Left kidney (tissue), 2 donors: Measurements from ENCODE around the gene LRTM1. TPM values are rescaled to one million over a fixed set of nuclear protein-coding genes. Genes with fewer than 3 reads are reported as not detected.

Experiments used
- DNase-seq: peaks from one replicate; pipeline ENCODE4 v3.0.0-alpha.2; 2013
- polyA plus RNA-seq: library from polyadenylated mRNA; unstranded; fragments of 120-200 nt; gene quantifications from one replicate; pipeline ENCODE4 v1.2.1, GENCODE V29; 2013; ENCODE audit not compliant: insufficient read length

The LRTM1 gene
- polyA plus RNA-seq, 1 donor = not detected

DNA sequence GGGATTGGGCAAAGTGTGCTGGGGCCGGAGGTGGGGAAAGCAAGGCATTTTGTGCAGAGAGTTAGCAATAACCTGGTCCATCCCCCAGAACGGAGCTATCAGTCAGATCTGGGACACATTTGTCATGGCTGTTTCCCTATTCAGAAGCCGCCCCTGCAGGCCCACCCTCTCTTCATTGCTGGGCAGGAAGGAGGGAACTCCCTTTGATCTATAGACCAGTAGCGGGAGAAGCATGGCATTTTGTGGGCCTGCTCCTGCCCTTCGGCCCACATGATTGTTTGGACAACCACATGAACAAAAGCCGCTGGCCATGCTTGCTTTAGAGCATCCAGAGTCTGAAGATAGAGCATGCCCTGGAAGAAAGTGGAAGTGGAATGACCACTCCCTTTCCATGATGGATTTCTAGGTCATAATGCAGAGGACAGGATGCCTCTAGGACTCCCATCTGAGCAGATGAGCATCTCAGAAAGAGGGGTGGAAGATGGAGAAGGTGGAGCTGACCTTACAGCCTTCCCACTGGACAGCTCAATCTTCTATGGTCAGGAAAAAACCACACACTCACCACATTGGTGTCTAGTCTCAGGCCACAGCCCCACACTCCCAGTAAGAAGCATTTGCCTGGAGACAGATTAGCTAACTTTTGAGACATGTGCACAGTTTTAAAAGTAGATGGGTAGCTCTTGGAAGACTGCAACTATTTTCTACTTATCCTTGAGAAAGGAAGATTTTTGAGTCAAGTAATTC, 11.9 kb upstream of the LRTM1 start:
- DNase-seq = no peak

DNA sequence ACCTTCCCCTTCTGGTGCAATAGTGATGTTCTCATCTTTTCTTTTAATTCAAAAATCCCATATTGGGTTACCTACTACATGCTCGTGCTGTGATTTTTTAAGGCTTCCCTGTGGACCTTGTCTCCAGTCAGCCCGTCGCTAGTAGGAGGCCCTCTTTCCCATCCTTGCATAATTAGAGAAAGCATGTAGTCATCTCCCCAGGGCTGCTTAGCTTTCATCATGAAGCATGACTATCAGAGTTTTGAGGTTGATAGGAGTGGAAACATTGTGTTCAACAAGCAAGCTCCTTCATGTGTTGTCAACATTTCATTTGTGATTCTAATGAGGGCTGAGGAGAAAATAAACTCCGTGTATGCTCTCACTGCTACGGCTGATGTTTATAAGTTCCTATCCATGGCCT, 8.7 kb upstream of the LRTM1 start:
- no peak for DNase-seq

DNA sequence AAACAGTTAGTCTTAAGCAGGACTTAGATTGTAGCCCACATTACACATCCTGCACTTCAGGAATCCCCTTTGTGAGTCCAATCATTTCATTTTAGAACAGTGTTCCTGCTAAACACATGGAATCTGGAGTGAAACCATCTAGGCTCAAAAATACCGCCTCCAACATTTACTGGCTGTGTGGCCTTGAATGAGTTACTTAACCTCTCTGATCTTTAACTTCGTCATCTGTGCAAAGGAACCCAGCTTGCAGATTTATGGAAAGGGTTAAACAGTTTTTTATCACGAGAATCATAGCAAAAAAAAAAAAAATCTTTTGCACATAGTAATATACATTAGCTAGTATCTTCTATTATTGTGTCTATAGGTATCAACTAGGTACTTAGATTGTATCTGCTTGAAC, 8.0 kb upstream of the LRTM1 start:
- no peak for DNase-seq

DNA sequence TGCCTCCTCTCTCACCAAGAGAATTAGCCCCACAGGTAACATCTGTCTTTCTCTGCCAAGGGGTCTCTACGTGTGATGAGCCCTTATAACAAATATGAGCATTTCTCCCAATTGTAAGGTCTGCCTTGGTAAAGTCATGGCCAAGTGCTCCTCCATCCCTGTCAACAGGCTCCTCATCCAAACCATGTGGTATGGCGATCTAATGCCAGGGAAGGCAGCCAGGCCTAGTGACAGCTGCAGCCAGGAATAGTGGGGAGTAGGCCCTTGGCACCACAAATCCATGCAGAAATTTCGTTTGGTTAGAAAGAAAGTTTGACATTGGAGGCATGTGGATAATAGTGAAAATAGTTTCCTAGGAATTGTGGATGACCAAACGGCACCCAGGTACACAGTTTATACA, 4.7 kb upstream of the LRTM1 start:
- no peak for DNase-seq

DNA sequence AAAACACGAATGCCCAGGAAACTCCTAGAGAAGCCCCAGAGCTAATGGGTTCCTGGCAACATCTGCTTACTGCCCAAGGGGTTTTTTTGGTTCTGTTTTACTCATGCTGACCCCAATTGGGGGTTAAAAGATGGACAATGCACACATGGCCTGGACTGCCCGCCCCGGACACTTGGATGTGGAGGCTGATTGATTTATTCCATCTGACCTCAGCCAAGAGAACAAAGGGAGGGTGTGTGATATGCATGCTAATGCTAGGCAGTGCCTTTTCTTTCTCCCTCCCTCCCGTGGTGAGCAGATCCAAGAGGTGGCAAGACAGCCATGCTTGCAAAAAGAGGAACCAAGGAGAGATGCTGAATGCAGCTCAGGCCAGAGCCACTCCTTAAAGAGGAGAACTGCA, 3.3 kb upstream of the LRTM1 start:
- DNase-seq = no peak

DNA sequence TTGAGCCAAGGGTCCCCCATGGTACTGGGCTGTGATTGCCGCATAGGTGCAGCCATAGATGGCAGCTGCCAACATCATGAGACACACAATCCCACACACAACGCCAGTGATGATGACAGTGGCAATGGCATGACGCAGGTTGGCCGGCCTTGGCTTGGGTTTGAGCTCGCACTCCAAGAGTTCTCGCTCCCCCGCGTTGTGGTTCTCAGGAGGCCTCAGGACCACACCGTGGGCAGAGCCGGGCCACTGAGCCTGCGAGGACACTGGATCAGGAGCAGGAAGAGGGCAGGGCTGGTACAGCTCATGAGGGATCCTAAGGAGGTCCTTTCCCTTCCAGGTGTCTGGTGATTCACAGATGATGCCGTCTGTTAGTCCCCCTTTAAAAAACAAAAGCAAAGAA, 9.3 kb downstream of the LRTM1 start:
- no peak for DNase-seq

DNA sequence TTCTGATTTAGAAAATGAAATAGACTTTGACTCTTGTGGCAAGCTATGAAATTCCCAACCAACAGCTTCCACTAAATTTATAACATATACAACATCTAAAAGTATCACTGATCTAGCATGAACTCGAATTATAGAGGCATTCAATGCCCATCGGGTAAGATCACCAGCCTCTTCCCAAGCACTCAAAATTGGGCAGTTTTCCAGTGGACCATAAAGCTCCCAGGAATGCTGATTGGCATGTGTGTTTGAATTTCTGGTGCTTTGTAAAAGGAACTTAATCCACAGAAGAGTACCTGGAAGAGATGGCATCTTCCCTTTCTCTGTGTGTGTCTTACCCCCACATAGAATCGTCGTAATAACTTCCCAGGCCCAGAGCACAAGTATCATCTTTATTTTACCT, 10.0 kb downstream of the LRTM1 start:
- no peak for DNase-seq

DNA sequence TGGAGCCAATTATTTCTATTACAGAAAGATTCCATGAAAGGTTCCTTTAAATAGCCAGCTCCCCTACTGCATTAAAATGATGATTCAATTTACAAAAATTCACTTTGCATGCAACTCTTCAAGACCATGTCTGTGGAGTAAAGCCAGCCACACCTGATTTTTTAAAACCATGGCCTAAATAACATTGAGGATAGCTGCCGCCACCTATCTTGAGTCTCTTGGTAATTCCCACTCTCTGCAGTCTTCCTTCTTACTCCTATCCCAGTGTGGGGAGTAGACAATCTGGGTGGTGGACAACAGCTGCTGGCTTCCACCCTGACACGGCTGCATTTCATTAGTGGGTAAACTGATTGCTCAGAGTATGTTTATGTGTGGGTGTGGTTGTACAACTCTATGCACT, 10.7 kb downstream of the LRTM1 start:
- no peak for DNase-seq

DNA sequence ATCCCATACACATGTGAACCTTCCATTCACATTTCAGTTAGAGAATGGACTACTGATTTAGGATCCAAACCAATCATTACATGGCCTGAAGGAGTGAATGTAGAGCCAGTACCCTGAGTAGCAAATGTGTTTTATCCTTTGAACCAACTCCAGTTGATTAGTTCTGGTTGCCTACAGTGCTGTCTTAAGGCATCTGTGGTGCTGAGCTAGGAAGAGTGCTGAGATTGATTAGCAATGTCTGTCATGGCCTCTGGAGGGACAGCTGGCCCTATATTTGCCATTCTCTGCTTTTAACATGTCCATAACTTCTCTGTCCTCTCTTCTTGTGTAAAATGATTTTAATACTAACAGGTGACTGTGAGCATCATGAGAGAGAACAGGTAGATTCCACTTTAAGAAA, 11.1 kb downstream of the LRTM1 start:
- DNase-seq = no peak

DNA sequence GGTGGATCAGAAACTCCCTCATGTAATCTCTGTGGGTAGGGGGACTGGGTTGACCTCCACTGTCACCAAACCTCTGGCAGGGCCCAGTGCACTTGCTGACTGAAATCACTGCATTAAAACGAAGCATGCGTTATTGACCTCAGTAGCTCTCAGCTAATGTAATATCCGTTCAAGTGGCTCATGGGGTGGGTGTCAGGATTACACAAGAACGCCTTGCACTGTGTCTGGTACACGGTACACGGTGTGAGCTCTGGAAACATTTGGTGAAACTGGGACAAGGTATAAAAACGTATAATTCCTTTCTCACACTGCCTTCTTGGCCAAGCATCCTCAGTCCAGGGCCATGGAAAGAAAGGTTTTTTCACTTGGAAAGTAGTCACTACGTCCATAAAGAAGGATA, 11.9 kb downstream of the LRTM1 start:
- DNase-seq = no peak

DNA sequence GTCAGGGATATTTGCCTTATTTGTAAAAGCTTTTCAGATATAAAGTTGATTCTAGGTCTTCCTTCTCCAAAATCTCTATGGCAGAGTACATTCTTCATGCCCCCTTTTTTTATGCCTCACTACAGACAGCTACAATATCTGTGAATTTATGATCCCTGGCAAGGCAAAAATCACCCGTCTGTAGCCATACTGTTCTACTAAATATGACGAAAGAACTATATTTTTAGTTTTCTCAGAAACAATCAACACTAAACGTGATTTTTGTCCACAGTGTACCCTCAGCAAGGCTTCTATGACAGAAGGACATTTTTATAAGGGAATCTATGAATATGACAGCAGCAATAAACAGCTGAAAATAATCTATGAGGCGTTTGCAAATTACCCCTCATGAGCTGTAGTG, 12.7 kb downstream of the LRTM1 start:
- no peak for DNase-seq

DNA sequence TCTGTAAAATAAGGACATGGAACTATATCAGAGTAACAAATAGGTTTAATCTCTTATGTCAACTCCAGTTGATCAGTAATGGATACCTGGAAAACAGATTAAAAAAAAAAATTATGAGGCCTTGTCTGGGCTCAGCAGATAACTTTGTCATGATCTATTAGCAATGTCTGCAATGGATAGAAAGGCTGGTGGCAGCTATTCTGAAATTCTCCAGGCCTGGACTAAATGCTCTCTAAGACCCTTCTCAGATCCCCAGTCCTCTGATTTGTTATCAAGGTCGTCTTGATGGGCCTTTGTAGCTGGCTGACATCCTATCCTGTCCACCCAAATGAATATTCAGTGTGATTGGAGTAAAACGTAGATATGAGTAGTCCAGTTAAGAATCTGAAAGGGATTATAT, 13.7 kb downstream of the LRTM1 start:
- DNase-seq = no peak

DNA sequence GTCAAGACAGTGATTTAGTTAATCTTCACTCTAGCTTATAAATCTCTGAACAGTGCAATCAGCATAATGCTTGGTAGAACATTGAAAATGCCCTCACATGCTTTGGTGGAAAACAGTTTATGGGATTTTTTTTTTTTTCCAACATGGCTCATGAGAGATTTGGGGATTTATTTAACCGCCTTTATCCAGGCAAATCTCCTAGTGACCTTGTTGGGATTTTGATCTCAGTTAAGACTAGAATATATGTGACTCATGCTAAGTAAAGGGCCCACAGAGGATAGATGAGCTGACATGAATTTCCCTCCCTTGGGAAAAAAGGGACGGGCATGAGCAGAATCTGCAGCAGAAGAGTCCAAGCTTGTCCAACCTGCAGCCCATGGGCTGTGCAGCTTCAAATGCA, 18.7 kb downstream of the LRTM1 start:
- no peak for DNase-seq

DNA sequence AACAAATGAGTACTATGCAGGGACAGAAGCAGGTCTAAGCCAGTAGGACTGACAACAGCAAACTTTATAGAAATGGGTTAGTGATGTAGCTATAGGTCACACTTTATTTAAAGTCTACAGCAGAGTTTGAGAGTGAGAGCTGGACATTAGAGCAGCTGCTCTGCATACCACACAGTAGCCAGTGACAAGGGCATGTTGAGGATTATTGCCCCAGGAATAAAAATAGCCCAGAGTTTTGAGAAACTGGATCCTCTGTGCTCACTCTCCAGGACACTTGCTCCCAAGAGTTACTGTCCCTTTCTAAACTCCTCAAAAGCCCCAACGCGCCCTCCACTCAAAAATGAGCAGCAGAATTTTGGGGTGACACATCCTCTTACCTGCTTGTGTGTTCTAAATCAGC, 21.1 kb downstream of the LRTM1 start:
- DNase-seq = no peak

DNA sequence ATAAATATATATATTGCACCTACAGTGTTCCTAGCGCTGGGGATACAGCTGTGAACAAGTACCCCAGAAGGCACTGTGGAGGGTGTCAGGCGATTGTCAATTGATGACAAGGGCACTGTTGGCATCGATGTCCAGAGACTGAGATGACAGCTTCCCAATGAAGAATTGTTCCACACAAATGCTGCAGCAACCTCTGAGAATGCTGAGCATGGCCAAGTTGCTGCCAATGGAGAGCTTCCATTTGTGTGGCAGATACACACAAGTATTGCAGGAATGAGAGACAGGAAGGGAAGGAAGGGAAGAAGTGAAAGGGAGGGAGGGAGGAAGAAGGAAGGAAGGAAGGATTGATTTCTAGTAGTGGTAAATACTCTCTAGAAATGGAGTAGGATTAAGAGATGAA, 21.9 kb downstream of the LRTM1 start:
- DNase-seq = no peak

DNA sequence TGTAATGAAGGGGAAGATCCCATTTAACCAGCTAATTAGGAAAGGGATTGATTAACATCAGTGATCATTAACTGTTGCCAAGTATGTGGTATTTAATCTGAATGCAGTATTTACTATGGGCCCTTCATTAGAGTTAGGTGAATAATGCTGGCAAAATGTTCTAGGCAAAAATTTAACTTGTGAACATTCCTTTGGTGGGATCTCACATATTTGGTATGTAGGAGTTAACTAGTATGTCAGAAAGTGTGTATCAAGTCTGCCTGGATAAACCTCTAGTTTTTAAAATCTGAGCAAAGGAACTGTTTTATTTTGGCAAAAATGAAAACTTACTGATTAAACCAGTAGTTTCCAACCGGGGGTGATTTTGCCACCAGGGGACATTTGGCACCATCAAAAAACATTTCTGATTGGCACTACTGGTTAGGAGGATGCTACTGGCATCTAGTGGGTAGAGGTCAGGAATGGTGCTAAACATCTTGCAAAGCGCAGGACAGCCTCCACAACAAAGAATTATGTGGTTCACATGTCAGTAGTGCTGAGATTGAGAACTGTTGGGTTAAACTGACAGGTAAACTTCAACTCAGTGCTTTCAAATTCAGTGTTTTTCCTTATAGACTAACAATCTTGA, 22.5 kb downstream of the LRTM1 start:
- no peak for DNase-seq

DNA sequence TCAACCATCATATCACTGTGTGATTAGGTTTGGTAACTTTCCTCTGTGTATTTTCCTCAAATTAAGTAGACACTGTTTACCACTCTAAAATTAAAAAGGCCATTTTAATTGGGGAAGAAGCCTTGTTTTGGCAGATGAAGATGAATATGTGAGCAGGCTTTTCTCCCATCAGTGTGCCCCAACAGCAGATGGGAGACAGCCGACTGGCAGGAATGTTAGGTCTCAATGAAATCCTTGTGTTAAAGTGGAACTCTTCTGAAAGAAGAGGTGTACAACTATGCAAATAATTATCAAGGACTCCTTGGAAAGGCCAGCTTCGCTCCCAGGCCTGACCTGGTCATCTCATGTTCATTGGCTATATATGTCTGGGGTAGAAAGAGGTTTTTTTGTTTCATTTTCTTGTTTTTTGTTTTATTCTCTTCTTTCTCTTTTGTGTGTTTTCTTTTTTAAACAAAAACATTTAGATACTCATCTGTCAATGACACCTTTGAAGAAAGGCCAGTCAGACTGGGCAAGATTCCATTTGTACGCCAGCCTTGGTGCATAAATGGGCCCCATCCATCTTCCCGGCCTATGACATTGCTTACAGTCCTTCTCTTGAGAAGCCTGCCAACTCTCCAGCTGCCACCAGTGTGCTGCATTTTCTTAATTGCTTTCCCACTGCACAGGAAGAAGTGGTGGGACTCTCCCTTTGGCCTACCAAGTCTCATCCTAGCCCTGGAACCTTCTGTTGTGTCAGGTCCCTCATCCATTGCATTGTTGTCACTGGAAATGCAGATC, 25.8 kb downstream of the LRTM1 start:
- DNase-seq = no peak

DNA sequence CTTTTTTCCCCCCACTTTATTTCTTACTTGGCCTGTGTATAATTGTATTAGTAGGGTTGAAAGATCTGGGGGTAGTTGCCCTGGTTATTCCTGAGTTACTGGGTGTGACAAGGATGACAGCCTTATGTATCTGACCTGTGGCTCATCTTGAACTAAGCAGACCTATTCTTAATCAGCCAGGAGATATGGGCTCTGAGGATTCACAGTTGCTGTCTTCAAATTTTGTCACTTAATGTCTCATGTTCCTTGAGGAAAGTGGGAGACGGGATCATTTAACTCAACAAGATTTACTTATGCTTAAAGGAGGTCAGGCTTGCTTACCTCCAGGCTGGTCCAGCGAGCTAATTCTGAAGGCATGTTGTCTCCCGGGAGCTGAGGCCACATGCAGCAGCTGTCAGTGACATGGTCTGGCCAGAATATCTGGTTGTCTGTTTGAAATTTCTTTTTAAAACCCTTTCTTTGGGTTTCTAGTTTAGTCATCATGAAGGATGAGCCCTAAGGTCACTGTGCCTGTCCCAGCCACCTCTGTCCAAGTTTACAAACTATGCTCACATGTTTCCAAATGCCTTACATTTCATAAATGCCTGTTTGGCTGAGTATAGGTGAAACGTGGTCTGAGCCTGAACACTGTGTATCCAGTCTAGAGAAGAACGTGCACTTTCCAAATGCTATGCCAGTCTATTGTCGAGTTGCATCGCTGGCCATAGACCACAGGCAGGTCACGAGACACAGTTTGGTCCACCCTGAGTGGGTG, 26.8 kb downstream of the LRTM1 start:
- DNase-seq = no peak

DNA sequence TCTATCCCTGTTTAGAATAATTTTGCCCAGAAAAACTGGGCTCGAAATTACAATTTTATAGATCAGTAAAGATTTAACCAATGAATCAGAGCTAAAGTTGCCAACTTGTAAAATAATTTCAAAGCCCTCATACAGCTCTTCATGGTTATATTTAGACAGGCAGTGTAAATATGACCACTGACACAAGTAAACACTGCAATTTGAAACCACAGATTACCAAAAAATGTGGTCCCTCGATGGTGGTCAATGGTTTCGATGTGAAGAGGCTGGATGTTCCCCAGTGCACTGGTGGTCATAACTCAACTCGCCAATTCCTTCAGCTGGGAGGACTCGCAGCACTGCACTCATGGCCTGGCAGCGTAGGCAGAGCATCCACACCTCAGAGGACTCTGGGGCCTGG, 28.6 kb downstream of the LRTM1 start:
- no peak for DNase-seq

DNA sequence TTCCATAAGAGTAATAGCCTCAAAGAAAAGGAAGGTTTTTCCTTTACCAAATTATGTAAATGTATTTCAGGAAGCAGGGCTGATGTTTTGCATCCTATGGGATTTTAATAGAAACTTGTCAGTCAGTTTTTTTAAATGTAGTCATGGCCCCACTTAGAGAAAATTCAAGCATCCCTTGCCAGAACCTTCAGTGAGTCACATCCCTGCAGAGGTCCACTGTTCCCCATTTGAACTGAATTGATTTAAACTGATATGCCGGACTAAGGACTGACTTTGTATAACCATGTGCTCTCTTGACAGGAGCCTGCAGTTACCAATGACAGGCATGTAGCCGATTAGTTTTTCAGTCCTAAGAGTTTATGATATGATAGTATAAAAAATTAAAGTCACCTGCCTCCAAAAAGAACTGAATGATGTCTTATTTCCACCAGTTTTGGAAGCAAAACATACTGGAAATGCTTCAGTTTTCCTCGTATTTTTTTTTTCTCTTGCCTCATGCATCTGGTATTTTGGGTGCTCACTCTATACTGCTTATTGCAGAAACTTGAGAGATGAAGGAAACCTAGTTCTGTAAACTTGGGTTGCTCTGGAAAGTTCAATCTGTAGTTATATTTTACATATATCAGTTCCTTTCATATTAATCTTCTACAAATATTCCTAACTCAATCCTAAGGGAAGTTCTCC, 30.7 kb downstream of the LRTM1 start:
- DNase-seq = no peak

DNA sequence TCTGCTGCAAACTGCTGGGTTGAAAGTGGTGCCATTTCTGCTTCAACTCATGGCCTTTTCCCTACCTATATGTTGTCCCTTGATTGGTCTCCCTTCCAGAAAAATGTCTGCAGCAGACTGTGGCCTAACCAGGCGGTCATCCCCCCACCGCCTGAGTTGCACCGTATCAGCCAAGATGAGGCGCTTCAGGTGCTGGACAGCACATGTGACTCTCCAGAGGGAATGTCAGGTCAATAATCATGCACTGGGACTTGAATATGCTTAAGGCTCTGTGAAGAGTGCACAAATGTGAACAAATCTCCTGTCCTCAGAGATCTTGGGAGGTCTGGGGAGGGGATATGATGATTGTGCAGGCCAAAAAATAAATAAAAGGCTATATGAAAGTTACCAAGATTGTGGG, 32.2 kb downstream of the LRTM1 start:
- DNase-seq = no peak

DNA sequence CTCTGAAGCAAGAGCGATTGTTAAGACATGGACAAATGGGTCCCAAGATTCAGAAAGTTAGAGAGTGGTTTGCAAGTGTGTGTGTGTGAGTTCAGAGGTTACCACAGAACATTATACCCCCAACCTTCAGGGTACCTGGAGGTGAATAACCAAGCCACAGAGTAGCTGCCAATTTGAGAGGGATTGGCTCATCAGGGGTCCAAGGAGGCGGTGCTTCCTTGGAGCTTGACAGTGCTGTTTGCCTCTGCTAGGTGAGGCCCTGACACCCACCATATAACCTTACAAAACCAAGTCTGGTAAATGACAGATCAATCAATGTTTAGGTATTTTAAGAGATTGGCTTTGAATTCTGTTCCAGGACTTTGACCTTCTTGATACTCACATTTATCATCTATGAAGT, 35.7 kb downstream of the LRTM1 start:
- no peak for DNase-seq
